ENCODE results near the gene PAQR7.

The PAQR7 gene

DNA sequence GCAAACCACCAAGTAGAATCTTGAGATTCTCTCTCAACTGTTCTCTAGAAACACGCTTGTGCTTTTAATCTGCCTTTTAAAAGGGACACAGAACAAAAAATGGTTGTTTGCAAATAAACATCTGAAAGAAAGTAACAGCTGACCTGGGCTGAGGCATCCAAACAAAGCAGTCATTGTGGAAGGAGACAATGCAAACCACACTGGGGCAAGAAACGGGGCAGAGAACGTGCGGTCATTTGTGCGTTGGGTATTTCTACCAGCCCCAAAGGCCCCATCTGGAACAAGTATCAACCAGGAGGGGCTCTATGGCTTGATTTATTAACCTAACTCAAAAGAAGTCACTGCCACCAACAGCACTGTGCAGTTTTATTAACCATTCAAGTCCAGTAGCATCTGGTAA, 24.7 kb upstream of the PAQR7 start:
- no peak for DNase-seq

DNA sequence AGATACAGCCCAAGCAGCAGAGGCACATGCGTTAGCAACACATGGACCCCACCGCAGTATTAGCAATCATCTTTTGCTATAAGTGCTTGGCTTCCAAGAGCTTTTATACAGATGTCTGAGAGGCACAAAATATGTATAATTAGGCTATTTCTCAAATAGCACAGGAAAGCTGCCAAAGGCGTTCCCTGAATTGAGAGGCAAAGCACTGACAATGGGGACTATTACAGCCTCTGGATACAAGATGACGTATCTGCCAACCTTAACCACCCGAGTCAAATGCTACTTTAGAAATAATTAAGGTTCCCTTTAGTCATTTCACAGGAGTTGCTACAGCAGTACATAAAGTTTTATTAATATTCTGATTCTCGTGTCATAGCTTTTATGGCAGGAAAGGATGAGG, 24.3 kb upstream of the PAQR7 start:
- DNase-seq, result no peak

DNA sequence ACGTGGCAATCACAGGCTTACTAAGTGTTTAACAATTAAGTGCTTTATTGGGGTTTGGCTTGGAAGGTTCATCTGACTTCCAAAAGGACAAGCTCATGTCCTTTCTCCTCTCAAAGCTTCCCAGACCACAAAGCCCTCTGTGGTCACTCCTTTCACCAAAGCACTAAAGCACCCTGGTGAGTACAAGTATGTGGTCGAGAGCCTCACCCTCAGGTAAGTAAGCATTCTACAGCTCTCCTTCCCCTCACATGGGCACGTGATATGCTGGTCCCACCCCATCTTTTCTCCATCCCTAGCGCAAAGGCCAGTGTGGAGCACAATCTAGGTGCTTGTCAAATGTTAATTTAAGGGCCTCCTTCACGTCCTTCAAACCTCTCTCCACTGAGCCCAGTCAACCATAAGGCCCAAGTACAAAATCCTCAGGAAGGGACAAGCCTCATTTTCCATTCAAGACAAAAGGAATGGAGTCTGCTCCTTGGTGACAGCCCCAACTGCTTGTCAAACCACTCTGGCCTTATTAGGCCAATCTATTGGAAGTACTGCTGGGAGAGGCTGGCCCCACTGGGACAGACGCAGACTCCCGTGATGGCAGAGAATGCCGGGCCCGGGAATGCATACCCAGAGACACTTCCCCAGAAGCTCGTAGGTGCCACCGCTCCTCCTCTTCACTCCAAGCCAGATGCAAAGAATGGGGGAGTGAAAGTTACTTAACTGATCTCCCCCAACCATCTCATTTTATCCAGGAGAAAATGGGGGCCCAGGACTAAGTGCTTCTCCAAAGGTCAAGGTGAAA, 22.9 kb upstream of the PAQR7 start:
- no peak for DNase-seq

DNA sequence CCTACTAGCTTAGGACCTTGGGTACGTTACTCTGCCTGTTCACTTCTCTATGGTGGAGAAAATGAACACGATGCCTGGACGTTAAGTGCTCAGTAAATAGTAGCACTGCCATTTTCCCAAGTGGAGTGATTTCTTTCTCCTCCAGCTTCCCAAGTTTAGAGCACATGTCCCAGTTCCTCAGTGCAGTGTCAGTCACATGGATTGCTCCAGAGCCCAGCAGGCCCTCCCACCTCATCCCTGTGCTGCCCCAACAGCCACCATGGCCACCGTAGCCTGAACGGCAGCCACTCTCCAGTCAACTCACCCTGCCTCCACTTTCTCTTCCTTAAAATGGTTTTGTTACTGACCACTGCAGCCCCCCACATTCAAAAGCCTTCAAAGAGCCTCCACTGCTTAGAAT, 22.2 kb upstream of the PAQR7 start:
- DNase-seq, result no peak

DNA sequence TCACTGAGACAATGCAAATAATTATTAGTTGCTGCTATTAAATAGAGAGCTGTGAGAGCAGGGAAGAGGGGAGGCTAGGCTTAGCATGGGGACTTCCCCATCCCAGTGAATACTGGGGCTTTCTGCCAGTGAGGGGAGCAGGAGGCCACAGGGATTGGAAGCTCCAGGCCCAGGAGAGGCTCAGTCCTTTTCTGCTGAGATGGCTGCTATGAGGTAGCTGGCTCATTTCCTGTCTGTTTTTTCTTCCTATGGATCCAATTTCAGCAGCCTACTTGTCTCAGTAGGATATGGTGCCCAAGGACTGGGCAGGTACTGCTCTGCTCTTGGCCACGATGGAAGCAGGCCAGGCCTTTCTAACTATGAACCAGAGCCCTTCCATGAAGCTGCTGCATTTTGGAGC, 20.8 kb upstream of the PAQR7 start:
- no peak for DNase-seq

DNA sequence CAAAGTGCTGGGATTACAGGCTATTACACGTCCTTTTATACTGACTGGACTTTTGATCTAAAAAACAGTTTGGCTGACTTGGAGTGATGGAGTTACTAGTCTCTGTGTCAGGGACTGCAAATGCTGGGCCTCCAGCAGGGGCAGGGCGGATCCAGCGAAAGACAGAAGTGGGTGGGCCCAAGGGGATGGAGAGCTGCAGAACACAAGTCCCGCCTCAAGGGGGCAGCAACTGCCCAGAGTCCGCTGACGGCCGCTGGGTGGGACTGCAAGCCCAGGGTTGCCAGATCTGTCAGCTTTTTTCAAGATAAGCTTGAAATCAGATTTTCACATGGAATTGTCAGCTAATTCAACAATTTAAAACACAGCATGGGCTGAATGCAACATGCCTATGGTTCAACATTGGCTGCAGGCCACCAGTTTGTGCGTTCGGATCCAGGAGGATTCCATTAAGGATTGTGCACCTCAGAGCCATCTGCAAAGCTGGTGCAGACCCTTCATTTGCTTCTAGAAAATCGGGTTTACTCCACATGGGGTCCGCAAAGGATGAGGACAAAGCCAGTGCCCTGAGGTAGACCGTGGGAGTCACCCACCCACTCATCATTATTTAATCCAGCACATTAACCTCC, 20.0 kb upstream of the PAQR7 start:
- DNase-seq, result peak; percentile 76

DNA sequence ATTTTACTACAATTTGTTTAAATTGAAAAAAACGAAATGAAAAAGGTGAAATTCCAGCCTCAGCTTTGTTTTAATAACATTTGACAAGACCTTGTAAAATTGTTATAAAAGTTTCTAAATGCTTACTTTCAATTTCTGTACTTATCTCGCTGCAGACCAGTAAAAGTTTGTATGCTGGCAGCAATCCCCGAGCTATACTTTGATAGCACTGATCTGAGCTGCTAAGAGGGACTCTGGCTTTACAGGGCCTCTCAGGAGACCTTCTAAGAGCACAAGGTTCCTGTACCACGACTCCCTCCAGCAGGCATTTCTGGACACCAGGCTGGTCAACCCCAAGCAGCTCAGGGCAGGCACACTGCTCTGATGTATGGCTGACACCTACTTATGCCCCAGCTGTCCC, 17.6 kb upstream of the PAQR7 start:
- DNase-seq, result no peak

DNA sequence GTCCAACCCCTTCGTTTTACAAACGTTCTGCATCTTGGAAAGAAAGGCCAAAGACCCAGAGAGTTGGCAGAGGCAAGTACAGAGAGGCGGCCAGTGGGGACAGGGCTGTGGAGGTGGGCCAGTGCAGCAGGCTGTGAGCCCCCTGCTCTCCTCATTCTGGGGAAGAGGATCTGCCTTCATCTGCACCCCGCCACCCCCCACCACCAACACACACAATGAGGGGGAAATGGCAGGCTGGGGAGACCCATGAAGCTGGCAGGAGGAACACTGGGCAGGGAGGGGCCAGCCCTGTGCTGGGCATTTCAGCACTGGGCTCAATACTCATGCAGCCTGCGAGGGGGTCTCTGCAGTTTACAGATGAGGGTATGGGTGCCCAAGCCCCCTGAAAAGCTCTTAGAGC, 16.1 kb upstream of the PAQR7 start:
- DNase-seq, result no peak

DNA sequence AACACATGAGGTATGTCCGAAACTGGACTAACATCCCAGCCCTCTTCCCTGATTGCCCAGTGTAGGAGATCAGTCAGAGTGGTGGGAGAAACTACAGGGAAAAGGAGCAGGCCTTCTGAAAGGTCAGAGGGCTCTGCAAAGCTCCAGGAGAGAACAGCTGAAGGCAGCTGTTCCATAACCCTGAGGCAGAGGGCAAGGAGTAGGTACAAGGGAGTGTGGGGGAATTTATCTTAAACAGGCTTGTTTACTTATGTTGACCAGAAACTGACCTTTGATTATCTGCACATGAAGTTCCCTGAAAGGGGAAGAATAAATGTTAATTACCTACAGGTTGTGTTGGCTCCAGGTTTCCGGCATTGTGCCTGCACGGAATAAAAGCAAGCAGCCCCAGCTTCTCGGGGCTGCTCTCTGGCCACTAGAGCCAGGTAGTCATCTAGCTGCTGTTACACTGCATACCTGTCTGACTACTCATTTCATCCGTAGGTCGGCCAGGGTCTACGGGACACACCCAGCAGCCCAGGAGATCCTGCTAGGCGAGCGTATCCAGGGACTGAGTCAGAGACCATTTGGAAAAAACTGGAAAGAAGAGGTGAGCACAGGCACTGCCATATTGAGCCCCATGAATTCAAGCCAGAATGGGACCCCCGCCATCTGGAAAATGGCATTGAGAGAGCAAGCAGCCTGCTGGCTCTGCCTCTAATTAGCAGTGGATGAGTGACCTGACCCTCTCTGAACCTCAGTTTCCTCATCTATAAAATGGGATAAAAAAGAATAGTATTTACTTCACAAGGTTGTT, 14.9 kb upstream of the PAQR7 start:
- DNase-seq, result peak; percentile 33

DNA sequence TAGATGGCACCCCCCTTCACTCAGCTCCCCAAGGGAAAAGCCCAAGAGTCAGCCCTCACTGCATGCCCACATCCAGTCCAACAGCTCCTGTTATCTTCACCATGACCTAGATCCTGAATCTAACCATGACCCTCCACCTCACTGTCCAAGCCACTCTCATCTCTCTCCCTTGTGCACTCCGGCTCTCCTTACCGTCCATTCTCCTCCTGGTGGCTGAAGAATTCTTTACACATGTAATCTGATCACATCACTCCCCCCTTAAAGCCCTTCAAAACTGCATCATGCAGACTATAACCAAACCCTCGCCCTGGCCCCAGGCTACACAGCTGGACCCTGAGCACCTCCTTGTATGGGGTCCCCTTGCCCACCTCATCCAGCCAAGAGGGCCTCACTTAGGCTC, 14.0 kb upstream of the PAQR7 start:
- DNase-seq, result peak; percentile 87

DNA sequence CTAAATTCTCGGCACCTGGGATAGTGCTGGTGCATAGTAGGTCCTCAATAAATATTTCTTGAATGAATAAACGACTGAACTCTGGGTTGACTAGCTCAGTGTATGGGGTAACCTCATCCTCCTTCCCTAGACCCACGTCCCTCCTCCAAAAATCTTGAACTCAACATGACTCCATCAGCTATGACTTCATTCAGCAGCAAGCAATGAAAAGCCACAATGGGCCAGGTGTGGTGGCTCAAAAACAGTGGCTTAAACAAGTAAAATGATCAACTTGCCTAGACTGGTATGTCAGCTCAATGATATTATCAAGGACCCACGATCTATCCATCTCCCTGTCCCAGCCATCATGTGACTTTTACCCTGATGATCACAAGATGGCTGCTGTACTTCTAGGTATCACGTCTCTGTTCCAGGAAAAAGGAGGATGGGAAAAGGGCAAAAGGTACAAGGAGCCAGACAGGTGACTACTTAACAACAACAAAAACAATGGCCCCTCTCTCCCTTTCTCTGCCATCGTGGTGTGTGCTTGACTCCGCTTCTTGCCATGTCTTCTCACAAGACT, 13.0 kb upstream of the PAQR7 start:
- no peak for DNase-seq

DNA sequence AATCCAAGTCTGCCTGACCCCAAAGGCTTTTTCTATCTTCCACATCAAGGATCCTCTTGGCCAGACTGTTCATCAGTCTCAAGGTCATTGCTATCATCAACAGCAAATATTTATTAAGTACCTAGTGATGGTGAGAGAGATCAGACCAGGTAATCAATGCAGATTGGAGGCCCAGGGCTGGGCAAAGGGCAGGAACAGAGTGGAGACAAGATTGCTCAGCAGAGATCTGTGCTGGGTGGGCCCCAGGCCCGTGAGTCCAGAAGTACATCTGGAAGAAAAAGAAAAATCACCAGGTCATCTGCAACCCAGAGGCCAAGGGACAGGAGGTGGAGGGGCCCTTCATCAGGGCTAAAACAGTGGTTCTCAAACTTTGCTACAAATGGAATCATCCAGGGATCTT, 10.1 kb upstream of the PAQR7 start:
- DNase-seq, result no peak

DNA sequence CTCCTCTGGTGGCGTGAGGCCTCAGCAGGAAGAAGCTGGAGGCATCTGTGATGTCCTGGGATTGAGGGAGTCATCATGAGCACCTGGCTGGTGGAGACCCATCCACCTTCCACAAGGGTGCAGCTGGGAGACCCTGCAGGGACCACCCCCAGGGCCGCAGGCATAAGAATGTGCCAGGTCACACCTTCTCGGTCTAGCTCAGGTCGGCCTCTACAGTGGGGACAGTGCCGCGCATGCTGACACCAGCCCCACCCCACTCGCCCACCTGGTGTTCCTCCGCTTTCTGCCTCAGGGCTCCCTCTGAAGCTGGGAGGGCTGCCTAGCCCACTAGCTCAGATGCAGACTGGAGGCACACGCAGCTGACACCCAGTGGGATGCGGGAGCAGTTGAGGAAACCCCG, 5.8 kb upstream of the PAQR7 start:
- no peak for DNase-seq

DNA sequence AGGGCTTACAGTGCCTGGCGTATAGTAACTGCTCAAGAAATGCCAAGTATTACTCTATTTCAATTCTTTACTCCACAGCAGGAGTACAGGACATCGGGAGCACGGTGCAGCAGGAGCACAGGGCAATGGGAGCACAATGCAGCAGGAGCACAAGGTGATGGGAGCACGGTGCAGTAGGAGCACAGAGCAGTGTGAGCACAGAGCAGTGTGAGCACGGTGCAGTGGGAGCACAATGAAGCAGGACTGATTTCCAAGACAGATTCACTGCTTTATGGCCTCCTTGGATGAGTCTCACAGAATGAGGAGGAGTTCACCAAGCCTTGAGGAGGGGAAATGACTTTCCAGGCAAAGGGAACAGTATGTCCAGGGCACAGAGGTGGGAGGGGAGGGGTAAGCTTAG, 5.0 kb upstream of the PAQR7 start:
- DNase-seq, result no peak

DNA sequence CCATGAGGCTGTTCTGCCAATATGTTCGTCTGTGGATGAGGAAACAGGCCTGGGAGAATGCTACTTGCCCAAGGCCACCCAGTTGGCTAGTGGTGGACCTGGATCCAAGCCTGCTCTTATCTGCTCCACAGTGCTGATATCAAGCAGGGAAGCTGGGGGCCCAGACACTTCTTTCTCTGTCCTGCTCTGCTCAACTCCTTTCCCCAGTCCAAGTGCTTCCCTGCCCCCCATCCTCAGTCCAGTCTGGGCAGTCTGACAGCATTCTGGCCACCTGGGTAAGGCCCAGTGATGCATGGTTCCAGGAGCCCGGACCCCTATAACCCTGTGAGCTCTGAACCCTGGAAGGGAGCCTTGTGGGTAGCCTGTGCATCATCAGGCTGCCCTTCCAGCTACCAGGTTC, 4.2 kb upstream of the PAQR7 start:
- no peak for DNase-seq

DNA sequence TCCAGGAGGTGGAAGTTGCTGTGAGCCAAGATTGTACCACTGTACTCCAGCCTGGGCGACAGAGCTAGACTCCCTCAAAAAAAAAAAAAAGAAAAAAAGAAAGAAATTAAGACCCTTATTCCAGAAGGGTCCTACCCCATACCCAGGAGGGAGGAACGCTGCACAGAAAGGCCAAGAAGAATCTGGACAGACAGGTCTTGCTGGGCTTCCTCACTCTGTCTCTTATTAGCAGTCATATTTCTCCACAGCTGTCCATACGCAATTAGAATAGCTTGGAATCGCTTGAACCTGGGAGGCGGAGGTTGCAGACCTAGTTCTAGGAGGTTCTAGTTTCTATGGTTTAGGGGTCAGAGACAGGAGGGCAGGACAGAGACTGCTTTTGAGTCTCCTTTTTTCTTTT, 3.2 kb upstream of the PAQR7 start:
- no peak for DNase-seq

DNA sequence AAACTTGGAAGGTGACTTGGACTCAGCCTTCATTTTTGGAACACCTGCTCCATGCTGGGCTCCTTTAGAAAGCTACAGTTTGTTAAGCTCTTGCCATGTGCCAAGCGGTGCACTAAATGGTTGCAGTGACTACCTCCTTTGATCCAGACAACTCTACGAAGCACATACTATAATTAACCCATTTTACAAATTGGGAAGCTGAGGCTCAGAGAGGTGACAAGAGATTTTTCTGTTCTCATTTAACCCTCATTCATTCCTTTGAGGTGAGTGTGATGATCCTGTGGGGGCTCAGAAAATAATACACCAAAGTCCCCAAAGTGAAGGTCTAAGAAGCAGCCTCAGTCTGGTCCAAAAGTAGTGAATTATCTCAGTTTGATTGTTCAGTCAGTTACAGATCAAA, 1.6 kb upstream of the PAQR7 start:
- no peak for DNase-seq

DNA sequence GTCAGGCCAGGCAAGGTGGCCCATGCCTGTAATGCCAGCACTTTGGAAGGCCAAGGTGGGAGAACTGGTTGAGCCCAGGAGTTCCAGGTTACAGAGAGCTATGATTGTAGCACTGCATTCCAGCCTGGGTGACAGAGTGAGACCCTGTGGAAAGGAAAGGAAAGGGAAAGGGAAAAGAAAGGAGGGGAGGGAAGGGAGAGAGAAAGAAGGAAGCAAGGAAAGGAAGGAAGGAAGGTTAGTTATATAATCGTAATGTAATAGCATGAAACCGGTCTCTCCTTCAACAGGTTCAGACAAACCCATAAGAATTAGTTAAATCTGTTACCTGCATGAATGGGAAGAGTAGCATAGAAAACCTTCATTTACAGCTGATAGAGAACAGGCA, 1.2 kb upstream of the PAQR7 start:
- no peak for DNase-seq

DNA sequence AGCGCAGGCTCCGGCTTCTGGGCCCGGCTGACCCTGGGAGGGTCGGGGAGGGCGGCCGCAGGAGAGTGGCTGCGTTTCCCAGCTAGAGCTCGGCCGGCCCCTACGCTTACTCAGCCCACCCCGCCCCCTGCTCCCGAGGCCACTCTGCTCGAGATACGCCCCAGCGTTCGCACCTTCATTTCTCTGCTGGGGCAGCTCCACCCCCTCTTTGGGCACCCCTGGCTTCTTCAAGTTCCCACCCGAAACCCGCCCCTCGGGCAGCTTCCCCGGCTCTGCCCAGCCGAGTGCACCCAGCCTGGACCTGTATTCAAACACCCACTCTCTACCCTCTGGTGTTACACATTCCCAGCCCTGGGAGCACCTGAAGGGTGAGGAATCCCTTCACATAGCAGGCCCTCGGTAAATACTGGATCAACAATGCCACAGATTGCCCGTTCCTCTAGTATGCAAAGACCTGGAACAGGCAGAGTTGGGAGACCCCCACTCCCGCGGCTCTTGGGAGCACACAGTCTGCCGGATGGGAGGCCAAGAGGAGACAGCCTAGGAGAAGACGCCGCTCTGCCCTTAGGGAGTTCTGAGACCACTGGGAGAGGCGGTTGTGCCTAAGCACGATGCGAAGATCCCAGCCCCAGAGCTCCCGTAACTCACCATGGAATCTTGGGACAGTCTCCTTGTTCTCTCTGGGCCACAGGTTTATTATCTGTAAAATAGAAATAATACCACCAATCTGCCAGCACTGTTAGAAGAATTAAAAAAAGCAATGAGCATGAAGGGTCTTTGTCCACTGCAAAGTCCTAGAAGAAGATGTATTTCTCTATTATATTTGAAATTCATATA, 566 bp upstream of the PAQR7 start:
- no peak for DNase-seq

DNA sequence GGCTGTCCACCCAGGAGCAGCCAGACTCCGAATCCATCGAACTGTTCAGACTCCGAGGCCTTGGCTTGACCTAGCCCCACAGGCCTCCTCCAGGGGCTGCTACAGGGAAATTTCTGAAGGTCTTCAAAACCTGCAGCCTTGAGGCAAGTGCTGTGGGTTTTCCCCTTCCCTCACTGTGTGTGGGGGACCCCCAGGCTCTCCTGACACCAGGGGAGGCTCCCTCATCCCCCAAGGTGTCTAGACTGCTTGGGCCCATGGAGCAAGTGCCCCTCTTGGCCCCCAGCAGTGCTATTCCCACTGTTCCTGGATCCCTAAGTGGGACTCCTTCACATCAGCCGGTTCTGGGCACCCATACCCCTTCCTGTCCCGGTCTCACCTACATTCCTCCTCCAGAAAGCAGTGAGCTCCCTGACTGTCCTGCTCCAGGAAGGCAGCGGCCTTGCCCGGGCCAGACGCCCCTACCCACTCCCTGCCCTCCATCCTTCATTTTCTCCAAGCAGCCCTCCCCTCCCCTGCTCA, 814 bp downstream of the PAQR7 start:
- DNase-seq, result no peak

DNA sequence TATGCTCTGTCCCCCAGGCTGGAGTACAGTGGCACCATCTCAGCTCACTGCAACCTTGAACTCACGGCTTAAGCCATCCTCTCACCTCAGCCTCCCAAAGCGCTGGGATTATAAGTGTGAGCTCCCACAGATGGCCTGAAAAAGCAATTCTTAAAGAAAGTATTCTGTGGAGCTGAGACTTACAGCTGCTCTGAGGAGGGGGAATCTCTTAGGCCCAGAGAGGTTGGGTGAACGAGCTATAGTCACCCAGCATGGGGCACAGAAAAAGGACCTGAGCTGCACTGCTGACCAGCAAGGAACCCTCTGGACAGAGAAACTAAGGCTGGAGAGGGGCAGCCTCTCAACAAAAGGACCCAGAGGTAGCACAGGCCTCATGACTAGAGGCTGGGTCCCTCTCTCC, 1.3 kb downstream of the PAQR7 start:
- no peak for DNase-seq

DNA sequence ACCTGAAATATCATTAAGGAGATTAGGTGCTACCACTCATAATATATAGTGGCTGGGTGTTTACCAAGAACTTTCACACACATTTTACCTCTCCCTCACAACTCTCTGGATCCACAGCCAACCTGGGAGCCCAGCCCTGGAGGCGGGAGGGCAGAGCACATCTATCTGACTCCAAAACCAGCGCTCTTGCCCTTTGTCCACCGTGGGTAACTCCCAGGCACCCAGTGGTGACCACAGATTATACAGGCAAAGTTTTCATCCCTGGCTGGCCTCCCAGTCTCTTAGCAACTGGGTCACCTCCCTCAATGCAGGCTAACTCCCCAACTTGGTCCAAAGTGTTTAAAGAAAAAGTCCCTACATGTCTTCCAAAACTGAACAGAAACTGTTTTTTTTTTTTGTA, 2.4 kb downstream of the PAQR7 start:
- DNase-seq, result no peak

DNA sequence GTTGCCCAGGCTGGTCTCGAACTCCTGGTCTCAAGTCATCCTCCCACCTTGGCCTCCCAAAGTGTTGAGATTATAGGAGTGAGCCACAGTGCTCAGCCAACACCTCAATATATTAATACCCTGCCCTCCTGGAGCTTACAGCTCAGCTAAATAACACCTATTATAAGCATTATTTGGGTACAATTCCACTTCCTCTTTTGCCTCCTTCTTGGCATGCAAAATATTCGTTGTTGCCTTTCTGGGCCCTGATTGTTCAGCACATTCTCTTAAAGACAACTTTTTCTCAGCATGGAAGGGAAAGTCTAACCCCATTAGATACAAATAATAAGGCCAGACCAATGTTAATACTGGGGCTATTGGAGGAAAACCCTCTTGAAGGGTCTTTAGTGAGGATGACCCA, 2.8 kb downstream of the PAQR7 start:
- no peak for DNase-seq

Data from NCI-H146 (cell line).